NCI-H187 treated with DMSO at 0.1 percent for 48 hours (cell line): Measurements from ENCODE around the gene SPN.
"Not testable (repeated sequence)": the region's sequence is repeated elsewhere in the genome, so short reads cannot be mapped to it uniquely, and the experiment has no call there.

Experiments
- DNase-seq: peaks from one replicate; lab custom pipeline; 2025; lab: John Stamatoyannopoulos, UW

SPN gene

GRCh38 chr16:29663016-29663806, at the start of gene SPN:
SPN (plus strand) TSS chr16:29663247; CDS start chr16:29663729, 482 bp downstream.
- no peak for DNase-seq

GRCh38 chr16:29613307-29614057, 49.6 kb upstream of the SPN start:
- DNase-seq = peak; percentile 1

- DNase-seq = not testable (repeated sequence)
Measured at GRCh38 chr16:29614691-29615314, 48.2 kb upstream of the SPN start.

GRCh38 chr16:29616127-29616526, 46.9 kb upstream of the SPN start:
- DNase-seq = not testable (repeated sequence)

GRCh38 chr16:29620591-29620990, 42.5 kb upstream of the SPN start:
- DNase-seq = not testable (repeated sequence)

GRCh38 chr16:29622738-29623137, 40.3 kb upstream of the SPN start:
- not testable (repeated sequence) for DNase-seq

- not testable (repeated sequence) for DNase-seq
Measured at GRCh38 chr16:29623253-29623652, 39.8 kb upstream of the SPN start.

- DNase-seq = not testable (repeated sequence)
Measured at GRCh38 chr16:29625114-29625513, 37.9 kb upstream of the SPN start.

GRCh38 chr16:29626778-29627331, 36.2 kb upstream of the SPN start:
- not testable (repeated sequence) for DNase-seq

GRCh38 chr16:29627661-29628075, 35.4 kb upstream of the SPN start:
- DNase-seq = not testable (repeated sequence)

- not testable (repeated sequence) for DNase-seq
Measured at GRCh38 chr16:29628707-29629106, 34.3 kb upstream of the SPN start.

- not testable (repeated sequence) for DNase-seq
Measured at GRCh38 chr16:29629318-29629717, 33.7 kb upstream of the SPN start.

- not testable (repeated sequence) for DNase-seq
Measured at GRCh38 chr16:29631658-29632057, 31.4 kb upstream of the SPN start.

- DNase-seq = not testable (repeated sequence)
Measured at GRCh38 chr16:29635902-29636301, 27.1 kb upstream of the SPN start.

- not testable (repeated sequence) for DNase-seq
Measured at GRCh38 chr16:29636368-29636767, 26.7 kb upstream of the SPN start.

- DNase-seq = not testable (repeated sequence)
Measured at GRCh38 chr16:29638751-29639150, 24.3 kb upstream of the SPN start.

GRCh38 chr16:29641561-29641960, 21.5 kb upstream of the SPN start:
- DNase-seq = no peak

GRCh38 chr16:29643596-29643995, 19.5 kb upstream of the SPN start:
- no peak for DNase-seq

GRCh38 chr16:29644338-29644857, 18.6 kb upstream of the SPN start:
- DNase-seq = no peak

GRCh38 chr16:29644973-29645693, 17.9 kb upstream of the SPN start:
- no peak for DNase-seq

- no peak for DNase-seq
Measured at GRCh38 chr16:29645694-29646187, 17.3 kb upstream of the SPN start.
